NCI-H1417 (cell line): ENCODE results near the gene ZBTB49.
"Not testable (repeated sequence)": the region's sequence is repeated elsewhere in the genome, so short reads cannot be mapped to it uniquely, and the experiment has no call there.

Experiments used
- DNase-seq, 3 experiments: peaks; one replicate each; lab custom pipeline; 2025; lab: John Stamatoyannopoulos, UW

ZBTB49 gene

GRCh38 chr4:4326166-4326565, 36.1 kb downstream of the ZBTB49 start:
- no peak for DNase-seq

- no peak for DNase-seq
Measured at GRCh38 chr4:4327652-4328121, 37.6 kb downstream of the ZBTB49 start.

GRCh38 chr4:4328206-4328605, 38.2 kb downstream of the ZBTB49 start:
- no peak for DNase-seq

GRCh38 chr4:4328840-4329239, 38.8 kb downstream of the ZBTB49 start:
- DNase-seq, result no peak

- DNase-seq, result no peak
Measured at GRCh38 chr4:4329496-4329895, 39.4 kb downstream of the ZBTB49 start.

GRCh38 chr4:4330794-4331193, 40.7 kb downstream of the ZBTB49 start:
- DNase-seq, result no peak

GRCh38 chr4:4332529-4332928, 42.5 kb downstream of the ZBTB49 start:
- DNase-seq, result no peak

- DNase-seq, result no peak
Measured at GRCh38 chr4:4333265-4333706, 43.2 kb downstream of the ZBTB49 start.

GRCh38 chr4:4334798-4335520, 44.9 kb downstream of the ZBTB49 start:
- peak; percentile 64 to 80 (median 80) for DNase-seq

GRCh38 chr4:4338210-4339001, 48.4 kb downstream of the ZBTB49 start:
- DNase-seq, result peak in 1 of 3 experiments; percentile 14

GRCh38 chr4:4339504-4340085, 49.5 kb downstream of the ZBTB49 start:
- no peak for DNase-seq

- no peak for DNase-seq
Measured at GRCh38 chr4:4341861-4342650, 52.0 kb downstream of the ZBTB49 start.

- no peak for DNase-seq
Measured at GRCh38 chr4:4343038-4343437, 53.0 kb downstream of the ZBTB49 start.

GRCh38 chr4:4344915-4345527, 55.0 kb downstream of the ZBTB49 start:
- DNase-seq, result no peak

- DNase-seq, result no peak
Measured at GRCh38 chr4:4347585-4347984, 57.5 kb downstream of the ZBTB49 start.

- not testable (repeated sequence) for DNase-seq
Measured at GRCh38 chr4:4348585-4348984, 58.5 kb downstream of the ZBTB49 start.

GRCh38 chr4:4349867-4350266, 59.8 kb downstream of the ZBTB49 start:
- DNase-seq, result no peak

- DNase-seq, result no peak
Measured at GRCh38 chr4:4350909-4351308, 60.9 kb downstream of the ZBTB49 start.

GRCh38 chr4:4355302-4355701, 65.3 kb downstream of the ZBTB49 start:
- no peak for DNase-seq

GRCh38 chr4:4356106-4357041, 66.3 kb downstream of the ZBTB49 start:
- no peak for DNase-seq
